Naive thymus-derived CD8-positive, alpha-beta T cell (primary cell): Measurements from ENCODE around the gene ISOC1. TPM values are rescaled to one million over a fixed set of nuclear protein-coding genes. Genes with fewer than 3 reads are reported as not detected.

Experiments
- ATAC-seq, 2 donors: fragments of 150-1000 bp; cut with Tn5 transposase in 1 of 2; sonication (Bioruptor Pico), chemical (Tn5 transposase) in 1 of 2; 1 replicate in 1 of 2; 2 replicates in 1 of 2; pipeline ENCODE4 v1.10.0; 2021; ENCODE audit warnings: mild to moderate bottlenecking in 2 of 2, moderate library complexity in 2 of 2
- POLR2A ChIA-PET: fragments of 350-600 bp; sonication (Branson Sonifier 250); formaldehyde crosslinking; loops from one replicate; lab custom pipeline; 2021; ENCODE audit warnings: antibody characterized with exemption; lab: Charles Lee
- DNase-seq, 10 donors: peaks; one replicate each; pipeline versions ENCODE4 v3.0.0 to v3.0.0-alpha.2; 2020 to 2022
- H3K27ac Mint-ChIP-seq, 10 donors: one replicate each; pipeline ENCODE4 v1.8.0; 2020 to 2022; ENCODE audit warnings: mild to moderate bottlenecking in 10 of 10, mixed read lengths in 10 of 10, moderate library complexity in 4 of 10, inconsistent platforms in 1 of 10
- H3K27me3 Mint-ChIP-seq, 5 donors: one replicate each; pipeline ENCODE4 v1.8.0; 2021 to 2022; ENCODE audit warnings: mixed read lengths in 5 of 5
- H3K36me3 Mint-ChIP-seq, 3 donors: one replicate each; pipeline ENCODE4 v1.8.0; 2020 to 2022; ENCODE audit warnings: mixed read lengths in 3 of 3, mild to moderate bottlenecking in 2 of 3, inconsistent platforms in 1 of 3
- H3K4me1 Mint-ChIP-seq, 4 donors: one replicate each; pipeline ENCODE4 v1.8.0; 2021 to 2022; ENCODE audit warnings: mixed read lengths in 4 of 4
- H3K4me3 Mint-ChIP-seq, 10 donors: one replicate each; pipeline ENCODE4 v1.8.0; 2020 to 2022; ENCODE audit warnings: mild to moderate bottlenecking in 10 of 10, mixed read lengths in 10 of 10, moderate library complexity in 6 of 10, inconsistent platforms in 1 of 10
- H3K9me3 Mint-ChIP-seq, 9 donors: one replicate each; pipeline ENCODE4 v1.8.0; 2020 to 2022; ENCODE audit warnings: mixed read lengths in 9 of 9, mild to moderate bottlenecking in 3 of 9, inconsistent platforms in 1 of 9, moderate library complexity in 1 of 9
- polyA plus RNA-seq, 3 donors: library from polyadenylated mRNA; unstranded; fragments of 300-500 nt; fragmentation: Illumina TruSeq; gene quantifications; one replicate each; pipeline ENCODE4 v1.2.3, GENCODE V29; 2021
- total RNA-seq, 8 experiments: library from RNA in 2 of 8; stranded (reverse) in 2 of 8; gene quantifications; one replicate each; pipeline ENCODE4 v1.2.3 and lab custom pipeline; 2021 to 2026

Gene ISOC1
- total and polyA plus RNA-seq, 5 experiments from 2014 or later: 11.8 to 34.6 (median 26.0) TPM

DNA sequence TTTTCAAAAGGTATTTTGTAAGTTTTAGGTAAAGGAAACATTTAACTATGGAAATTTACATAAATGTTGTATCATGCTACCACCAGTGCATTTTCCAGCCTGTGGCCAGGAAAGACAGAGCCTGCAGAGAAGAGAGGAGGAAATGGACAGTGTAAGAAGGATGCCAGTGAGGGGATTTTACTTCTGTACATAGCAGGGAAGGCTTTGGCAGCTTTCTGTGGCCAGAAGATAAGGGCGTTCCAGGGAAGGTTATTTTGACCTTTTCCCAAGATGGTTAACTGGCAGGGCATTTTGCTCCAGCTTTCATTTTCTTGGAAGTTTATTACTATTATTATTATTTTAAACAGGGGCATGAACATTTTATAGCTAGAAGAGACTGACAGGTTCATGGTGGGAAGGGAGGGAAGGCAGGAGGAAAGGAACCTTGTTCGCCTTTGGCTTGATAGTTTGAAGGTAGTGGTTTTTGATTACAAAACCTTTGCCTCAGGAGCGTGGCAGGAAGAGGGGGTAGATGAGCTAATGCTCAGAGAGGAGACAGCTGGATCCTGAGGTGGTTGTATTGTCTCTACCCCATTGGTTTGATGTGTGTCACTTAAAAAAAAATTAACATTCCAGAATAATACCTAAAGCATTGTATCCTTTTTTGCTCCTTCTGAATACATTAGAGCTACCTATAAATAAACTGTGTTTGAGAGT is 4.1 kb downstream of the ISOC1 start:
- Mint-ChIP-seq H3K4me3 (peak overlapping the region in 1 of 10 donors; percentile 3), H3K27me3 (no peaks in the 10 kb centered on the region), H3K27ac (peak overlapping the region in 1 of 10 donors; percentile 33), H3K4me1 (peaks cover 15 to 62% (median 49%) of the 10 kb centered on the region in 4 donors), H3K36me3 (no peaks in the 10 kb centered on the region), H3K9me3 (no peaks in the 10 kb centered on the region)
- ATAC-seq (no peak), DNase-seq (no peak)
- POLR2A ChIA-PET: no interaction called here

DNA sequence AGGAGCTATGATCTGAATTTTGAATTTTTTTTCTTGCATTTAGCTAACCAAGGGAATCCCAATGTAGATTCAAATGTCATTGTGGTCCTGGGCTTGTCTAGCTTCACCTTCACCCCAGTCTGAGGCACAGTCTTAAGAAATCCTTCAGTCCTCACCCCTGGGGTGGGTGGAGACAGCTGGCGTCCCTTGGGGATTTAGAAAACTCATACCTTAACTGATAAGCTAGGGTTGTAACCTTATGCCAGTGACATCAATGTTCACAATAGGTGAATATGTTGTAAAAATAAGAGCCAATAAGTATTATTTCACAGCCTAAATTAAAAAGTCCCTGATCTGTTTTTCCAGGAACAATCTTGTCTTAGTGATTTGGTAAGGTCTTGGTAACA is 4.6 kb downstream of the ISOC1 start:
- peaks cover 14 to 62% (median 46%) of the 10 kb centered on the region in 4 donors for H3K4me1 Mint-ChIP-seq

GRCh38 chr5:129101794-129102193 is 7.2 kb downstream of the ISOC1 start:
- Mint-ChIP-seq H3K27ac (no peak overlapping the region), H3K4me1 (peaks cover 12 to 51% (median 31%) of the 10 kb centered on the region in 4 donors)
- POLR2A ChIA-PET: no interaction called here

More for the DNA sequence above, 4.6 kb downstream of the ISOC1 start:
- peak overlapping the region in 1 of 10 donors; percentile 38 for H3K27ac Mint-ChIP-seq
- no peaks in the 10 kb centered on the region for H3K9me3 Mint-ChIP-seq
- no peak overlapping the region for H3K4me3 Mint-ChIP-seq
- H3K36me3 Mint-ChIP-seq: no peaks in the 10 kb centered on the region
- no peaks in the 10 kb centered on the region for H3K27me3 Mint-ChIP-seq
- DNase-seq (no peak), ATAC-seq (no peak)
- POLR2A ChIA-PET: no interaction called here

GRCh38 chr5:129103397-129103796 is 8.8 kb downstream of the ISOC1 start:
- ATAC-seq (no peak), DNase-seq (no peak)
- Mint-ChIP-seq H3K4me1 (peaks cover 7 to 35% (median 18%) of the 10 kb centered on the region in 4 donors), H3K27ac (no peak overlapping the region), H3K4me3 (no peak overlapping the region), H3K27me3 (no peaks in the 10 kb centered on the region), H3K9me3 (no peaks in the 10 kb centered on the region), H3K36me3 (peaks cover 18 to 32% (median 26%) of the 10 kb centered on the region in 3 donors)
- POLR2A ChIA-PET: no interaction called here

More at GRCh38 chr5:129101794-129102193, 7.2 kb downstream of the ISOC1 start:
- Mint-ChIP-seq H3K36me3 (peaks cover 13 to 20% (median 15%) of the 10 kb centered on the region in 3 donors), H3K4me3 (no peak overlapping the region), H3K27me3 (no peaks in the 10 kb centered on the region), H3K9me3 (no peaks in the 10 kb centered on the region)
- DNase-seq (no peak), ATAC-seq (no peak)

DNA sequence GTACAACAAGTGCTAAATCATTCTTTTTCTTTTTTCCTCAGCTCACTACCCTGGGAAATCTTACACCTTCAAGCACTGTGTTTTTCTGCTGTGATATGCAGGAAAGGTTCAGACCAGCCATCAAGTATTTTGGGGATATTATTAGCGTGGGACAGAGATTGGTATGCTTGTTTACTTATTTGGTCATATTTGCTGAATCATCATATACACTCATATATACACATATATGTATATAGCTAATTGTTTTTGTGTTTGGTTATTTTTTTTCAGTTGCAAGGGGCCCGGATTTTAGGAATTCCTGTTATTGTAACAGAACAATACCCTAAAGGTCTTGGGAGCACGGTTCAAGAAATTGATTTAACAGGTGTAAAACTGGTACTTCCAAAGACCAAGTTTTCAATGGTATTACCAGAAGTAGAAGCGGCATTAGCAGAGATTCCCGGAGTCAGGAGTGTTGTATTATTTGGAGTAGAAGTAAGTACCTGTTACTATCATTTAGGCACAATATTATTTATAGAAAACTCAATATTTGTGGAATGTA is 10.4 kb downstream of the ISOC1 start:
- ATAC-seq (no peak), DNase-seq (no peak)
- POLR2A ChIA-PET: no interaction called here
- Mint-ChIP-seq H3K27ac (no peak overlapping the region), H3K9me3 (no peaks in the 10 kb centered on the region), H3K4me1 (peaks cover 6 to 28% (median 10%) of the 10 kb centered on the region in 4 donors), H3K36me3 (peaks cover 18 to 45% (median 31%) of the 10 kb centered on the region in 3 donors), H3K27me3 (no peaks in the 10 kb centered on the region), H3K4me3 (no peak overlapping the region)

DNA sequence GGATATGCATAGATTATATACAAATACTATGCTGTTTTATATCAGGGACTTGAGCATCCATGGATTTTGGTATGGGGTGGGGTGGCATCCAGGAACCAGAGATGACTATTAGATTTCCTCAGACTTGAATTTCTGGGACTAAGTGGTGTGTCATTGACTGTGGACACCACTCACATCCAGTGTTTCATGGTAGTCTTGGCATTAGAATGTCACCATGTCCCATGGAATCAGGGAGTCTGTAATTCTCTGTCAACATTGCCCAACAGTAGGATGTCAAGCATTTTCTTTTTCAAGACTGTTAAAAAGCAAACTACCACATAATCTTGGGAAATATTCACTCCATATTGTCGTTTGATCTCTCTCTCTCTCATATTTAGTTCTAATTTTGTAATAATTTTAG is 13.1 kb downstream of the ISOC1 start:
- no peak overlapping the region for H3K27ac Mint-ChIP-seq
- no peaks in the 10 kb centered on the region for H3K9me3 Mint-ChIP-seq
- peaks cover 18 to 60% (median 33%) of the 10 kb centered on the region in 3 donors for H3K36me3 Mint-ChIP-seq
- no peaks in the 10 kb centered on the region for H3K27me3 Mint-ChIP-seq
- H3K4me3 Mint-ChIP-seq: no peak overlapping the region
- POLR2A ChIA-PET: no interaction called here
- peaks cover 0 to 14% (median under 1%) of the 10 kb centered on the region in 4 donors for H3K4me1 Mint-ChIP-seq
- no peak for DNase-seq
- no peak for ATAC-seq

DNA sequence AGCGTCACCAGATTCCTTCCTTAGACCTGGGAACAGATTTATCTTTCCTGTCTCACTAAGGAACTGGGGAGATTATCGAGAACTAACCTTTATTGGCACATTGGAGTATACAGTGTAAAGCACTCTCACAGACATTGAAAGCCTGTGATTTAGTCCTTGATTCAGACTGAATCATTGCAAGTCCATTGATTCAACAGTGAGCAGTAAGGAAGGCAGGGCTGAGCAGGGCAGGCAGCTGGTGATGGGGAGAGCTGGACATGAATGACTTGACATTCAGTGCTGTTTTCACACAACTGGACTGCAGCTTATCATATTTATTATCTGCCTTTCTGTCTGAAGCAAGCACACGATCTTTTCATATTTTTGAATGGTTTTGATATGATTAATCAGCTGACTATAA is 16.2 kb downstream of the ISOC1 start:
- Mint-ChIP-seq H3K27me3 (no peaks in the 10 kb centered on the region), H3K9me3 (no peaks in the 10 kb centered on the region), H3K4me3 (no peak overlapping the region), H3K36me3 (peaks cover 8 to 65% (median 29%) of the 10 kb centered on the region in 3 donors), H3K4me1 (no peaks in the 10 kb centered on the region), H3K27ac (peak overlapping the region in 1 of 10 donors; percentile 4)
- ATAC-seq (no peak), DNase-seq (no peak)
- POLR2A ChIA-PET: no interaction called here

DNA sequence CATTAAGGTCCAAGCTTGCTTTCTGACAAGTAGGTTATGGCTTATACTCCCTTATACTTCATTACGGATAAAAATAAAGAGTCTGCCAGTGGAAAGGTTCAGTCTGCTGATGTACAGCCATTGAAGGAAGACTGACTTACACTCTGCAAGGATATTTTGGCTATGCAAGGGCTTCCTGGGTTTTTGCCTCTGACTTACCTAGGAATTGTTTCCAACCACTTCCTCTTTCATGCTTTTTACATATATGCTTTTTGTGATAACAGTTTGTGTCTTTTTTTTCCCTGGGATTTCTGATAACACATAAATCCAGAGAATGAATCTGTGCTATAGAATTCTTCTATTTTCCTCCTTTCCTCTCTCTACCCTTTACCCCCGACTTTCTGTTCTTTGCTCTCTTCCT is 16.8 kb downstream of the ISOC1 start:
- Mint-ChIP-seq H3K36me3 (peaks cover 8 to 61% (median 25%) of the 10 kb centered on the region in 3 donors), H3K27me3 (no peaks in the 10 kb centered on the region), H3K9me3 (no peaks in the 10 kb centered on the region), H3K4me1 (no peaks in the 10 kb centered on the region), H3K4me3 (no peak overlapping the region), H3K27ac (peak overlapping the region in 1 of 10 donors; percentile 8)
- DNase-seq (no peak), ATAC-seq (no peak)
- POLR2A ChIA-PET: no interaction called here

DNA sequence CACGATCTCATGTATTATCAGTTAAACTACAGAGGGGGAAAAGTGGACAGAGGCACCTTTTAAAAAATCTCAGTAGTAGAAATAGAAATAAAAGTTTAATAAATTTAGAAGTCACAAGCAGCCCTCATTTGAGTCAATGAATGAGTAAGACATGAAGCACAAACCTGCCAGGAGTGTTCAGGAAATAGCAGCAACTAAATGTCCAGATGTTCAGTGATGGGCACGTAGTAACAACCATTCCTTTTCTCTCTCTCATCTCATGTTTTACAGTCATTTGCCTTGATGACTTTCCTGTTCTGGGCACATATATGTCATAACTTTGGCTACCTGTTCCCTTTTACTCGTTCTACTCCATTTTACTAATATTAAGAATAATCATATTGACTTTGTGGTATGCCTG is 17.7 kb downstream of the ISOC1 start:
- ATAC-seq (no peak), DNase-seq (no peak)
- Mint-ChIP-seq H3K9me3 (no peaks in the 10 kb centered on the region), H3K27ac (no peak overlapping the region), H3K4me3 (no peak overlapping the region), H3K36me3 (peaks cover under 1 to 59% (median 23%) of the 10 kb centered on the region in 3 donors), H3K4me1 (no peaks in the 10 kb centered on the region), H3K27me3 (no peaks in the 10 kb centered on the region)
- POLR2A ChIA-PET: no interaction called here

DNA sequence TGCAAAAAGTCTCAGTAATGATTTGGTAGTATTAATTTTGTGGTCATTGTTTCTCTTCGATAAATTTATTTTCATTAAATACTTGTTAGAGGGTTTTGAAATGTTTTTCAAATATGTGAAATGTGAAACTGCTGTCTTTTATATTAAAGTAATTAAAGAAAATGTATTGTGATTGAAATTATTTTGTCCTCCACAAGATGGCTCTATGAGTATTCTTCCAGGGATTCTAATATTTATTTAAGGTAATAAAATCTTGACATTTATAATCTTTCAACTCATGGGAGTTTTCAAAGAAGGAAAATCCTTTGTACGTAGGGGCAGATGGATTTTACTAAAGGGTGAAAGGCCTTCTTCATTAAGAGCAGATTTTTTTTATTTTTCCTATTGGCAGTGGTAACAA is 19.3 kb downstream of the ISOC1 start:
- Mint-ChIP-seq H3K27ac (no peak overlapping the region), H3K4me3 (no peak overlapping the region), H3K27me3 (no peaks in the 10 kb centered on the region), H3K9me3 (no peaks in the 10 kb centered on the region), H3K36me3 (peaks cover 0 to 56% (median 15%) of the 10 kb centered on the region in 3 donors), H3K4me1 (no peaks in the 10 kb centered on the region)
- POLR2A ChIA-PET: no interaction called here
- ATAC-seq (no peak), DNase-seq (no peak)

DNA sequence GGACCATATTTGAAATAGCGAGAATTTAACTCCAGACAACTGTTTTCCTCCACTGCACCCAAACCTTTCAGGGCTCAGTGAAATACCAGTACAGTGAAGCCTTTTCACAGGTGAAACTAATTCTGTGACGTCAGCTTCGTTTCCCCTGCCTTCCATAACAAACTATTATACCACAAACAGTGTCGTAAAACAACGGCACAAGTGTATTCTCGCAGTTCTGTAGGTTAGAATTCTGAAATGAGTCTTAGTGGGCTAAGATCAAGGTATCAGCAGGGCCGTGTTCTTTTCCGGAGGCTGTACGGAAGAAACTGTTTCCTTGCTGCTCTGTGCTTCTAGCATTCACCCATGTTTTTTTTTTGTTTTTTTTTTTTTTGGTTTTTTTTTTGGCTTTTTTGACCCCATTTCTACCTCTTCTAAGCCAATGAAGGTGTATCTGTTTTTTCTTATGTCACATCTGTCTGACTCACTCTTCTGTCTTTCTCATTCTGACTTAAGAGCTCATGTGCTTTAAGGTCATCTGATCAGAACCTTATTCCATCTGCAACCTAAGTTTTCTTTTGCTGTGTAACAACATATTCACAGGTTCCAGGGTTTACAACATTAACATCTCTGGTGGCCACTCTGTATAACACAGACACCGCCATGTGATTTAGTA is 20.1 kb downstream of the ISOC1 start:
- ATAC-seq: no peak
- DNase-seq: no peak
- Mint-ChIP-seq H3K4me3 (no peak overlapping the region), H3K27ac (no peak overlapping the region), H3K9me3 (no peaks in the 10 kb centered on the region), H3K4me1 (no peaks in the 10 kb centered on the region), H3K27me3 (no peaks in the 10 kb centered on the region), H3K36me3 (peaks cover 0 to 48% (median 13%) of the 10 kb centered on the region in 3 donors)
- POLR2A ChIA-PET: no interaction called here

- H3K4me1 Mint-ChIP-seq: no peaks in the 10 kb centered on the region
- H3K27ac Mint-ChIP-seq: no peak overlapping the region
- H3K27me3 Mint-ChIP-seq: no peaks in the 10 kb centered on the region
- POLR2A ChIA-PET: no interaction called here
- H3K9me3 Mint-ChIP-seq: no peaks in the 10 kb centered on the region
- no peak for DNase-seq
- no peak overlapping the region for H3K4me3 Mint-ChIP-seq
- peaks cover 0 to 43% (median 13%) of the 10 kb centered on the region in 3 donors for H3K36me3 Mint-ChIP-seq
- ATAC-seq: no peak
Observed at GRCh38 chr5:129115680-129116079, 21.1 kb downstream of the ISOC1 start.

- POLR2A ChIA-PET: no interaction called here
- no peak for DNase-seq
- H3K27ac Mint-ChIP-seq: no peak overlapping the region
Observed at GRCh38 chr5:129116797-129117196, 22.2 kb downstream of the ISOC1 start.

More at GRCh38 chr5:129116797-129117196, 22.2 kb downstream of the ISOC1 start:
- Mint-ChIP-seq H3K4me1 (no peaks in the 10 kb centered on the region), H3K4me3 (no peak overlapping the region), H3K9me3 (no peaks in the 10 kb centered on the region), H3K36me3 (peaks cover 0 to 33% (median 10%) of the 10 kb centered on the region in 3 donors), H3K27me3 (no peaks in the 10 kb centered on the region)
- ATAC-seq: no peak
